ENCODE measurements around the gene FRS3.
A peak's percentile ranks its signal among the peaks of the same experiment; 100 is the strongest.

The FRS3 gene

GRCh38 chr6:41730531-41731436 is 48.9 kb downstream of the FRS3 start:
- DNase-seq (ENCODE audit: insufficient read length, low spot score), result no peak
- FAIRE-seq, result peak; percentile 54

- DNase-seq (ENCODE audit: insufficient read length, low spot score) (no peak), FAIRE-seq (peak; percentile 21)
Observed at GRCh38 chr6:41729624-41730023, 50.1 kb downstream of the FRS3 start.

- no peak for DNase-seq (ENCODE audit: insufficient read length, low spot score)
Observed at GRCh38 chr6:41728954-41729353, 50.7 kb downstream of the FRS3 start.

GRCh38 chr6:41728073-41728936 is 51.4 kb downstream of the FRS3 start:
- no peak for DNase-seq (ENCODE audit: insufficient read length, low spot score)

More at GRCh38 chr6:41728954-41729353, 50.7 kb downstream of the FRS3 start:
- no peak for FAIRE-seq

GRCh38 chr6:41727705-41728072 is 52.0 kb downstream of the FRS3 start:
- DNase-seq (ENCODE audit: insufficient read length, low spot score), result no peak
- FAIRE-seq, result no peak

More at GRCh38 chr6:41728073-41728936, 51.4 kb downstream of the FRS3 start:
- FAIRE-seq, result no peak

GRCh38 chr6:41726876-41727275 is 52.8 kb downstream of the FRS3 start:
- DNase-seq (ENCODE audit: insufficient read length, low spot score), result no peak
- FAIRE-seq, result peak; percentile 45

- no peak for DNase-seq (ENCODE audit: insufficient read length, low spot score)
- peak; percentile 28 for FAIRE-seq
Observed at GRCh38 chr6:41724586-41725501, 54.9 kb downstream of the FRS3 start.

- DNase-seq (ENCODE audit: insufficient read length, low spot score) (no peak), FAIRE-seq (peak; percentile 91)
Observed at GRCh38 chr6:41724228-41724580, 55.5 kb downstream of the FRS3 start.

GRCh38 chr6:41723530-41724227 is 56.0 kb downstream of the FRS3 start:
- FAIRE-seq, result peak; percentile 95

GRCh38 chr6:41722969-41723529 is 56.7 kb downstream of the FRS3 start:
- FAIRE-seq (peak; percentile 68), DNase-seq (ENCODE audit: insufficient read length, low spot score) (no peak)

More at GRCh38 chr6:41723530-41724227, 56.0 kb downstream of the FRS3 start:
- peak; percentile 81 for DNase-seq (ENCODE audit: insufficient read length, low spot score)

GRCh38 chr6:41721414-41721813 is 58.3 kb downstream of the FRS3 start:
- FAIRE-seq (peak; percentile 72), DNase-seq (ENCODE audit: insufficient read length, low spot score) (no peak)

GRCh38 chr6:41720783-41721182 is 58.9 kb downstream of the FRS3 start:
- DNase-seq (ENCODE audit: insufficient read length, low spot score), result no peak
- no peak for FAIRE-seq

- FAIRE-seq (no peak), DNase-seq (ENCODE audit: insufficient read length, low spot score) (no peak)
Observed at GRCh38 chr6:41720262-41720620, 59.5 kb downstream of the FRS3 start.

Measured in GM19239 (cell line).